ENCODE data around the gene USP44. TPM values are rescaled to one million over a fixed set of nuclear protein-coding genes. Genes with fewer than 3 reads are reported as not detected.

Gene USP44
- total RNA-seq, 2 donors from 2014 or later: 7.0 to 21.1 TPM

- Histone ChIP-seq H3K36me3 (replicated peaks in 1 of 2; ENCODE audit: insufficient read depth in 1 of 2, low read depth in 2 of 2) (no peaks in the 10 kb centered on the region), H3K4me1 (no peaks in the 10 kb centered on the region), H3K9me3 (no peaks in the 10 kb centered on the region), H3K4me3 (no peak overlapping the region), H3K27ac (no peak overlapping the region), H3K27me3 (no peaks in the 10 kb centered on the region)
- intact Hi-C loops (cut with DNase I): no loop called here
- 20% methylated on average over 4 of the region's 4 CpGs for WGBS, 2 donors
- DNase-seq: no peak
- no peak for ATAC-seq
- TF ChIP-seq CTCF (IDR thresholded peaks at IDR 0.05) (no peak), POLR2A (IDR thresholded peaks at IDR 0.05) (no peak)
Observed at GRCh38 chr12:95554532-95555071, 3.3 kb upstream of the USP44 start.

- Histone ChIP-seq H3K27me3 (no peaks in the 10 kb centered on the region), H3K4me1 (no peaks in the 10 kb centered on the region), H3K27ac (no peak overlapping the region), H3K36me3 (replicated peaks in 1 of 2; ENCODE audit: insufficient read depth in 1 of 2, low read depth in 2 of 2) (no peaks in the 10 kb centered on the region), H3K4me3 (no peak overlapping the region), H3K9me3 (no peaks in the 10 kb centered on the region)
- DNase-seq (no peak), ATAC-seq (no peak)
- intact Hi-C loops (cut with DNase I): no loop called here
- TF ChIP-seq POLR2A (IDR thresholded peaks at IDR 0.05) (no peak), CTCF (IDR thresholded peaks at IDR 0.05) (no peak)
- WGBS, 2 donors: 82 to 90% methylated on average over 5 of the region's 5 CpGs
Observed at GRCh38 chr12:95553197-95553943, 2.1 kb upstream of the USP44 start.

GRCh38 chr12:95551913-95552516, 739 bp upstream of the USP44 start:
- Histone ChIP-seq H3K36me3 (replicated peaks in 1 of 2; ENCODE audit: insufficient read depth in 1 of 2, low read depth in 2 of 2) (no peaks in the 10 kb centered on the region), H3K9me3 (no peaks in the 10 kb centered on the region), H3K27me3 (no peaks in the 10 kb centered on the region), H3K27ac (no peak overlapping the region), H3K4me1 (no peaks in the 10 kb centered on the region), H3K4me3 (no peak overlapping the region)
- DNase-seq (no peak), ATAC-seq (no peak)
- TF ChIP-seq POLR2A (IDR thresholded peaks at IDR 0.05): no peak
- TF ChIP-seq CTCF (IDR thresholded peaks at IDR 0.05): no peak
- intact Hi-C loops (cut with DNase I): no loop called here
- WGBS, 2 donors: 70 to 72% methylated on average over 7 of the region's 7 CpGs

- no peaks in the 10 kb centered on the region for H3K4me1 ChIP-seq
- no peaks in the 10 kb centered on the region for H3K9me3 ChIP-seq
- H3K36me3 ChIP-seq (replicated peaks in 1 of 2; ENCODE audit: insufficient read depth in 1 of 2, low read depth in 2 of 2): no peaks in the 10 kb centered on the region
- intact Hi-C loops (cut with DNase I): no loop called here
- DNase-seq (no peak), ATAC-seq (no peak)
- TF ChIP-seq POLR2A (IDR thresholded peaks at IDR 0.05) (no peak), CTCF (IDR thresholded peaks at IDR 0.05) (peak in 1 of 7 experiments; percentile 5)
- WGBS, 2 donors: 81 to 89% methylated on average over 12 of the region's 12 CpGs
- peak overlapping the region in 1 of 4 donors; percentile 89 for H3K27ac ChIP-seq
- H3K4me3 ChIP-seq: no peak overlapping the region
- no peaks in the 10 kb centered on the region for H3K27me3 ChIP-seq
Observed at GRCh38 chr12:95549392-95550084, 1.7 kb downstream of the USP44 start.

Data from body of pancreas (tissue), 4 donors.